ENCODE results near the gene DDX24. TPM values are rescaled to one million over a fixed set of nuclear protein-coding genes. Genes with fewer than 3 reads are reported as not detected.
A peak's percentile ranks its signal among the peaks of the same experiment; 100 is the strongest.

Gene DDX24
- polyA plus RNA-seq, 2 donors = 45.6 to 58.3 TPM

DNA sequence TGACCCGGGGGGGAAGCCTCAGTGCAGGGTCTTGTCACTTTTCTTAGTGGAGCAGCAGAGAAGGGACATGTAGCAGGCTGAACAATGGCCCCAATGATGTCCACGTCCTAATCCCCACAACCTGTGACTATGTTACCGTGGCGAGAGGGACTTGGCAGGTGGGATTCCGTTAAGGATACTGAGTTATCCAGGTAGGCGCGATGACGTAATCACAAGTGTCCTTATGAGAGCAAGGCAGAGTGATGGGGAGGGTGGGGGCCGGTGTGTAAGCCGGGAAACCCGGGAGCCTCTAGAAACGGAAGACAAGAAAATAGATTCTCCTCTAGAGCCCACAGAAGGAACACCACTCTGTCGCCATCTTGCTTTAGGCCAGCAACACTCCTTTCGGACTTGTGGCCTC, 50.4 kb downstream of the DDX24 start:
- Histone ChIP-seq H3K36me3 (ENCODE audit: control insufficient read depth in 2 of 2, insufficient read depth in 2 of 2, low read length in 1 of 2) (no peaks in the 10 kb centered on the region), H3K27me3 (ENCODE audit: control insufficient read depth in 1 of 2, insufficient read depth in 2 of 2, low read length in 2 of 2) (no peaks in the 10 kb centered on the region), H3K4me3 (ENCODE audit: low read depth in 1 of 2, low read length in 2 of 2) (no peak overlapping the region), H3K4me1 (ENCODE audit: control insufficient read depth in 2 of 2, insufficient read depth in 2 of 2, low read length in 1 of 2) (peaks cover 14 to 17% of the 10 kb centered on the region in 2 donors), H3K9me3 (ENCODE audit: control insufficient read depth in 2 of 2, insufficient read depth in 1 of 2, low read depth in 1 of 2, low read length in 1 of 2) (no peaks in the 10 kb centered on the region), H3K27ac (ENCODE audit: low read depth in 2 of 2, low read length in 1 of 2) (peak overlapping the region in 1 of 2 donors; percentile 7)
- 91 to 93% methylated on average over 14 of the region's 14 CpGs for WGBS, 2 donors

DNA sequence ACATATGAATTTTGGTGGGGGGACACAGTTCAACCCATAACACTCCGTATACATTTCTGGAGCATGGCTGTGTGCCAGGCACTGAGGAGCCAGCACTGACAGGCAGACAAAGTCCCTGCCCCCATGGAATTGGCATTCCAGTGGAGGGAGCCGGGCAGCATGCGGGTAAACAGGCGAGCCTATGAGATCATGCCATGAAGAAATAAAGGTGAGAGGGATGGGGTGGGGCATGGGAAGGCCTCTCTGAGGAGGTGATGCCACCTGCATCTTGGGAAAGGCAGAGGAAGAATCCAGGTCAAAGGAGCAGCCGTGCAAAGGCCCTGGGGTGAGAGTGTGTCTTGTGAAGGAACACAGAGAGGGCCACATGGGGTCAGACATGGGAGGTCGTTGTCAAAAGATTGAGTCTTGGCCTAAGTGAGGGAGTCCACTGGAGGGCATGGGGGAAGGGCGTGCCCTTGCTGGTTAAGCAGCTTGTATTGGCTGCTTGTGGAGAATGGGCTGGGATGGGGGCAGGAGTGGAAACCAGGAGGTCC, 51.3 kb downstream of the DDX24 start:
- no peak overlapping the region for H3K27ac ChIP-seq (ENCODE audit: low read depth in 2 of 2, low read length in 1 of 2)
- H3K4me3 ChIP-seq (ENCODE audit: low read depth in 1 of 2, low read length in 2 of 2) = no peak overlapping the region
- H3K36me3 ChIP-seq (ENCODE audit: control insufficient read depth in 2 of 2, insufficient read depth in 2 of 2, low read length in 1 of 2) = no peaks in the 10 kb centered on the region
- no peaks in the 10 kb centered on the region for H3K27me3 ChIP-seq (ENCODE audit: control insufficient read depth in 1 of 2, insufficient read depth in 2 of 2, low read length in 2 of 2)
- H3K4me1 ChIP-seq (ENCODE audit: control insufficient read depth in 2 of 2, insufficient read depth in 2 of 2, low read length in 1 of 2) = peaks cover 14 to 17% of the 10 kb centered on the region in 2 donors
- WGBS, 2 donors = 87 to 88% methylated on average over 7 of the region's 7 CpGs
- no peaks in the 10 kb centered on the region for H3K9me3 ChIP-seq (ENCODE audit: control insufficient read depth in 2 of 2, insufficient read depth in 1 of 2, low read depth in 1 of 2, low read length in 1 of 2)

DNA sequence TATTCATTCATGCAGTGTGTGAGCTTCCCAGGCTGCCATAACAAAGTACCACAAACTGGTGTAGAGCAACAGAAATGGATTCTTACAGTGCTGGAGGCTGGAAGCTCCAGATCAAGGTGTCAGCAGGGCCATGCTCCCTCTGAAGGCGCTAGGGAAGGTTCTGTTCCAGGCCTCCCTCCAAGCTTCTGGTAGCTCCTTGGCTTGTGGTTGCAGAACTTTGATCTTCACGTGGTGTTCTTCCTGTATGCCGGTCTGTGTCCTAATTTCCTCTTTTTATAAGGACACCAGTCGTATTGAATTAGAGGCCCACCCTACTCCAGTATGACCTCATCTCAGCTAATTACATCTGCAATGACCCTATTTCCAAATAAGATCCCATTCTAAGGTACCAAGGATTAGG, 51.7 kb downstream of the DDX24 start:
- Histone ChIP-seq H3K27ac (ENCODE audit: low read depth in 2 of 2, low read length in 1 of 2) (no peak overlapping the region), H3K4me1 (ENCODE audit: control insufficient read depth in 2 of 2, insufficient read depth in 2 of 2, low read length in 1 of 2) (peaks cover 14 to 17% of the 10 kb centered on the region in 2 donors), H3K9me3 (ENCODE audit: control insufficient read depth in 2 of 2, insufficient read depth in 1 of 2, low read depth in 1 of 2, low read length in 1 of 2) (no peaks in the 10 kb centered on the region), H3K27me3 (ENCODE audit: control insufficient read depth in 1 of 2, insufficient read depth in 2 of 2, low read length in 2 of 2) (no peaks in the 10 kb centered on the region), H3K4me3 (ENCODE audit: low read depth in 1 of 2, low read length in 2 of 2) (no peak overlapping the region), H3K36me3 (ENCODE audit: control insufficient read depth in 2 of 2, insufficient read depth in 2 of 2, low read length in 1 of 2) (no peaks in the 10 kb centered on the region)
- 63 to 83% methylated on average over 4 of the region's 4 CpGs for WGBS, 2 donors

DNA sequence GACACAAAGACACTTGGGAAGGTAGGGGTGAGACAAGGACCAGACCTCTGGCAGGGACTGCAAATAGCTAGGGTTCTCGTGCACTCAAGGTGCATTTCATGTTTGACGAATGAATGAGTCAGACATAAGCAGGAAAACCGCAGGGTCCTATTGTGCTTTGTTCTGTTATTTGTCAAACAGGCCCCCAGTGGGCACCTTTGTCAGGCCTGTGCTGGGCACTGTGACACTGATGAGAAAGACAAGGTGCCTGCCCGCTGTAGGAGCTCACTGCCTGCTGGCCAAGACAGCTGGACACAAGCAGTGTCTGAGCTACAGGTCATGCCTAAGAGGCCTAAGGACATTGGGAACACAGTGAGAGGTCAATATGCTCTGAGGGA, 52.6 kb downstream of the DDX24 start:
- 63 to 69% methylated on average over 4 of the region's 4 CpGs for WGBS, 2 donors

DNA sequence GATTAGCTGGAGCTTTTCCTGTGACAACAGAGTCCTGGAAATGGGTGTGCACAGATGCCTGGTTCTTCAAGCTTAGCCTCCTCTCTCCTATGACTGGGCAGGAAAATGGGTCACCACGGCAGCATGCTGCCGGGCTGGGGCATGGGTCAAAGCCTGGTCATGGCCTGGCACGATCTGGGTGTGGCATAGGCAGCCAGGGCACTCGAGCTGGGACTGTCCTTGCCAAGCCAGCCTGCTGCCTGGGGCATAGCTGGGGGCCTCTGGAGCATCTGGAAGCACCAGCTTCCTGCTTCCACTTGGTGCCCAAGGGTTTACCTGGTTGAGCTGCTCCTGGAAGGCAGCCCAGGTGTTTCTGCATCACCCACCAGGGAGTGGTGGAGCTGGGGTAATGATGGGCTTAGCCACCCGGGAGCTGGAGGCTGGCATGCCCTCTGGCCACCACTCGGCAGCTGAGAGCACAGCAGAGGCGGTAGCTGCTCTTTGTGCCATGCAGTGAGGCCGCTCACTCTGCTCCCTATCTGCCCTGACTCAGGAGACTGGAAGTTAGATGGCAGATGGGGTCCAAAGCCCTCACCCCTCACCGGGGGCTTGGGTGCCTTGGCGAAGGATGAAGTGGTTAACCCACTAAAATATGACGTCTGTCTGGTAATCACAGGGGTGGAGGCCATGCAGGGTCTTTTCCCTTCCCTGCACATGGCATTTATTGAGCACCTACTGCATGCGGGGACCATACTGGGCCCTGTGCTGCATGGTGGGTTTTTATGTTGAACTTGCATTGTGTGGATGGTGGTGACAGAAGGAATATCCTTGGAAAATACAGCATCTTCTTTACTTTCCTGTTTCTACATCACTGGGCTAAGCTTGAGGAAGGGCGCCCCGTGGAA, 53.2 kb downstream of the DDX24 start:
- Histone ChIP-seq H3K4me1 (ENCODE audit: control insufficient read depth in 2 of 2, insufficient read depth in 2 of 2, low read length in 1 of 2) (peaks cover 14 to 17% of the 10 kb centered on the region in 2 donors), H3K9me3 (ENCODE audit: control insufficient read depth in 2 of 2, insufficient read depth in 1 of 2, low read depth in 1 of 2, low read length in 1 of 2) (no peaks in the 10 kb centered on the region), H3K27ac (ENCODE audit: low read depth in 2 of 2, low read length in 1 of 2) (peak overlapping the region; percentile 28 to 71), H3K27me3 (ENCODE audit: control insufficient read depth in 1 of 2, insufficient read depth in 2 of 2, low read length in 2 of 2) (no peaks in the 10 kb centered on the region), H3K4me3 (ENCODE audit: low read depth in 1 of 2, low read length in 2 of 2) (peak overlapping the region in 1 of 2 donors; percentile 21), H3K36me3 (ENCODE audit: control insufficient read depth in 2 of 2, insufficient read depth in 2 of 2, low read length in 1 of 2) (no peaks in the 10 kb centered on the region)
- WGBS, 2 donors = 69 to 80% methylated on average over 14 of the region's 14 CpGs

More for the DNA sequence above, 52.6 kb downstream of the DDX24 start:
- no peak overlapping the region for H3K27ac ChIP-seq (ENCODE audit: low read depth in 2 of 2, low read length in 1 of 2)
- H3K36me3 ChIP-seq (ENCODE audit: control insufficient read depth in 2 of 2, insufficient read depth in 2 of 2, low read length in 1 of 2) = no peaks in the 10 kb centered on the region
- H3K4me3 ChIP-seq (ENCODE audit: low read depth in 1 of 2, low read length in 2 of 2) = no peak overlapping the region
- no peaks in the 10 kb centered on the region for H3K27me3 ChIP-seq (ENCODE audit: control insufficient read depth in 1 of 2, insufficient read depth in 2 of 2, low read length in 2 of 2)
- H3K4me1 ChIP-seq (ENCODE audit: control insufficient read depth in 2 of 2, insufficient read depth in 2 of 2, low read length in 1 of 2) = peaks cover 14 to 17% of the 10 kb centered on the region in 2 donors
- H3K9me3 ChIP-seq (ENCODE audit: control insufficient read depth in 2 of 2, insufficient read depth in 1 of 2, low read depth in 1 of 2, low read length in 1 of 2) = no peaks in the 10 kb centered on the region

- peaks cover 14 to 17% of the 10 kb centered on the region in 2 donors for H3K4me1 ChIP-seq (ENCODE audit: control insufficient read depth in 2 of 2, insufficient read depth in 2 of 2, low read length in 1 of 2)
- peak overlapping the region in 1 of 2 donors; percentile 72 for H3K27ac ChIP-seq (ENCODE audit: low read depth in 2 of 2, low read length in 1 of 2)
- 44 to 46% methylated on average over 17 of the region's 17 CpGs for WGBS, 2 donors
Observed at GRCh38 chr14:94026889-94027469, 54.0 kb downstream of the DDX24 start.

GRCh38 chr14:94026173-94026888, 54.7 kb downstream of the DDX24 start, which contains the start of gene OTUB2:
Gene OTUB2 (plus strand): TSS chr14:94026340. CDS start chr14:94026538, 198 bp downstream.
- Histone ChIP-seq H3K9me3 (ENCODE audit: control insufficient read depth in 2 of 2, insufficient read depth in 1 of 2, low read depth in 1 of 2, low read length in 1 of 2) (no peaks in the 10 kb centered on the region), H3K4me1 (ENCODE audit: control insufficient read depth in 2 of 2, insufficient read depth in 2 of 2, low read length in 1 of 2) (peaks cover 14 to 17% of the 10 kb centered on the region in 2 donors), H3K27ac (ENCODE audit: low read depth in 2 of 2, low read length in 1 of 2) (peak within 1 kb of the TSS in 1 of 2 donors; percentile 73), H3K4me3 (ENCODE audit: low read depth in 1 of 2, low read length in 2 of 2) (peak within 1 kb of the TSS; percentile 58 to 88), H3K36me3 (ENCODE audit: control insufficient read depth in 2 of 2, insufficient read depth in 2 of 2, low read length in 1 of 2) (no peaks in the 10 kb centered on the region), H3K27me3 (ENCODE audit: control insufficient read depth in 1 of 2, insufficient read depth in 2 of 2, low read length in 2 of 2) (no peaks in the 10 kb centered on the region)
- 1 to 2% methylated on average over 62 to 74 of the region's 74 CpGs for WGBS, 2 donors

More at GRCh38 chr14:94026889-94027469, 54.0 kb downstream of the DDX24 start:
- no peaks in the 10 kb centered on the region for H3K27me3 ChIP-seq (ENCODE audit: control insufficient read depth in 1 of 2, insufficient read depth in 2 of 2, low read length in 2 of 2)
- H3K4me3 ChIP-seq (ENCODE audit: low read depth in 1 of 2, low read length in 2 of 2) = peak overlapping the region; percentile 58 to 88
- no peaks in the 10 kb centered on the region for H3K9me3 ChIP-seq (ENCODE audit: control insufficient read depth in 2 of 2, insufficient read depth in 1 of 2, low read depth in 1 of 2, low read length in 1 of 2)
- no peaks in the 10 kb centered on the region for H3K36me3 ChIP-seq (ENCODE audit: control insufficient read depth in 2 of 2, insufficient read depth in 2 of 2, low read length in 1 of 2)

DNA sequence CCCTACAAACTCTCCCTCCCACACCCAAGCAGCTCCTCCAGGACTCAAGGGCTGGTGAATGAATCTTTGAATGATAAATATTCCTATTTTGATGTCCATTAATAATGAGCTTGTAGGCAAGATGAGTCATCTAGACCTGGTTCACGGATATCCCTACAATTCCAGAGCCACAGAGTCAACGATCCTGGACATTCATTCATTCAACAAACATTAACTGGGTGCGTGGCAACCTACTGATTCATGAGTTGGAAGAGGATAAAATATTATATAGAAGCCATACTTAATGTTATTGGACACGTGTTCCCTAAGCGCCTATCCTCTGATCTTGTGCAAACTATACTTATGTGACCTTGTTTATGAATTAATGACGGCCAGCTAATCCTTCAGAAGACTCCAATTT, 55.3 kb downstream of the DDX24 start:
- WGBS, 2 donors = 34 to 36% methylated on average over 6 of the region's 6 CpGs
- Histone ChIP-seq H3K36me3 (ENCODE audit: control insufficient read depth in 2 of 2, insufficient read depth in 2 of 2, low read length in 1 of 2) (no peaks in the 10 kb centered on the region), H3K4me1 (ENCODE audit: control insufficient read depth in 2 of 2, insufficient read depth in 2 of 2, low read length in 1 of 2) (peaks cover 14 to 17% of the 10 kb centered on the region in 2 donors), H3K27me3 (ENCODE audit: control insufficient read depth in 1 of 2, insufficient read depth in 2 of 2, low read length in 2 of 2) (no peaks in the 10 kb centered on the region), H3K27ac (ENCODE audit: low read depth in 2 of 2, low read length in 1 of 2) (peak overlapping the region in 1 of 2 donors; percentile 19), H3K4me3 (ENCODE audit: low read depth in 1 of 2, low read length in 2 of 2) (peak overlapping the region in 1 of 2 donors; percentile 88), H3K9me3 (ENCODE audit: control insufficient read depth in 2 of 2, insufficient read depth in 1 of 2, low read depth in 1 of 2, low read length in 1 of 2) (no peaks in the 10 kb centered on the region)

DNA sequence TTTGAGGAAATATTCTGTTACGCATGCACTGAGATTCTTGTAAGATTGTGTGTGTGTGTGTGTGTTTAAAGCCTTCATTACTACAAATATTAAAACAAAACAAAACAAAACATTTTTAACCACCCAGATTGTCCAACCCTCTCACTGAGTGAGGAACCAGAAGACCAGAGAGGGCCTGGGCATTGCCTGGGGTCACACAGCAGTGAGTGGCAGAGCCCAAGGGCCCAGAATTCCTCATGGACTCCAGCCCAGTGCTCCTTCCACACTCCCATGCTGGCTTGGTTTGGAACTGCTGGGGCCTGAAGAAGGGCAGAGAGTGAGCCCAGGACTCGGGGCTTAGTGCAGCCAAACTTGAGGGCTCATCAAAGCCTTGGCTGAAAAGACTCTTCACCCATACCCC, 56.5 kb downstream of the DDX24 start:
- Histone ChIP-seq H3K9me3 (ENCODE audit: control insufficient read depth in 2 of 2, insufficient read depth in 1 of 2, low read depth in 1 of 2, low read length in 1 of 2) (no peaks in the 10 kb centered on the region), H3K27me3 (ENCODE audit: control insufficient read depth in 1 of 2, insufficient read depth in 2 of 2, low read length in 2 of 2) (no peaks in the 10 kb centered on the region), H3K4me1 (ENCODE audit: control insufficient read depth in 2 of 2, insufficient read depth in 2 of 2, low read length in 1 of 2) (peaks cover 14 to 15% of the 10 kb centered on the region in 2 donors), H3K36me3 (ENCODE audit: control insufficient read depth in 2 of 2, insufficient read depth in 2 of 2, low read length in 1 of 2) (no peaks in the 10 kb centered on the region), H3K4me3 (ENCODE audit: low read depth in 1 of 2, low read length in 2 of 2) (no peak overlapping the region), H3K27ac (ENCODE audit: low read depth in 2 of 2, low read length in 1 of 2) (no peak overlapping the region)
- 85 to 89% methylated on average over 2 of the region's 2 CpGs for WGBS, 2 donors

Data from esophagus (tissue), 2 donors.